GM23338 (cell line): ENCODE results near the gene GIMAP5. TPM values are rescaled to one million over a fixed set of nuclear protein-coding genes. Genes with fewer than 3 reads are reported as not detected.

Source experiments
- ATAC-seq: fragments of 200-7000 bp; cut with Tn5 transposase; 3 replicates; pipeline ENCODE4 v1.9.1; 2020
- DNase-seq: peaks from one replicate; pipeline ENCODE4 v3.0.0-alpha.2; 2015; ENCODE audit warnings: low spot score
- H2AFZ ChIP-seq: fragments of 200-600 bp; sonication (generic); 2 replicates; pipeline ENCODE4 v1.8.0; 2016; ENCODE audit warnings: antibody characterized with exemption, mild to moderate bottlenecking, moderate library complexity
- H3F3A ChIP-seq: fragments of 200-600 bp; sonication (generic); replicated peaks from 2 replicates; pipeline ENCODE4 v1.8.0; 2017; ENCODE audit warnings: antibody characterized with exemption, mixed run types, low read depth
- H3K27ac ChIP-seq: fragments of 200-600 bp; sonication (generic); 2 replicates; pipeline ENCODE4 v1.6.1; 2016; ENCODE audit warnings: low read depth
- H3K27me3 ChIP-seq: fragments of 200-600 bp; sonication (generic); 2 replicates; pipeline ENCODE4 v1.8.0; 2016; ENCODE audit warnings: mild to moderate bottlenecking, mixed run types, moderate library complexity; ENCODE audit not compliant: insufficient read depth
- H3K36me3 ChIP-seq: fragments of 200-600 bp; sonication (generic); 2 replicates; pipeline ENCODE4 v1.8.0; 2016; ENCODE audit warnings: mild to moderate bottlenecking; ENCODE audit not compliant: insufficient read depth
- H3K4me1 ChIP-seq: fragments of 200-600 bp; sonication (generic); 2 replicates; pipeline ENCODE4 v1.8.0; 2016; ENCODE audit warnings: mild to moderate bottlenecking, moderate library complexity; ENCODE audit not compliant: insufficient read depth
- H3K4me2 ChIP-seq: fragments of 200-600 bp; sonication (generic); 2 replicates; pipeline ENCODE4 v1.7.1; 2017; ENCODE audit warnings: mixed run types
- H3K4me3 ChIP-seq: fragments of 200-600 bp; sonication (generic); 2 replicates; pipeline ENCODE4 v1.6.1; 2016; ENCODE audit warnings: mixed run types
- H3K79me2 ChIP-seq: fragments of 200-600 bp; sonication (generic); replicated peaks from 2 replicates; pipeline ENCODE4 v1.8.0; 2017; ENCODE audit warnings: mild to moderate bottlenecking; ENCODE audit not compliant: insufficient read depth
- H3K9me2 ChIP-seq: fragments of 200-600 bp; sonication (generic); 2 replicates; pipeline ENCODE4 v1.8.0; 2017; ENCODE audit not compliant: insufficient read depth
- H4K20me1 ChIP-seq: fragments of 200-600 bp; sonication (generic); replicated peaks from 2 replicates; pipeline ENCODE4 v1.8.0; 2017; ENCODE audit warnings: mild to moderate bottlenecking; ENCODE audit not compliant: insufficient read depth
- H3K27ac Mint-ChIP-seq: 2 replicates; pipeline ENCODE4 v1.8.0; 2020; ENCODE audit warnings: inconsistent platforms, mild to moderate bottlenecking, moderate library complexity, mixed read lengths
- H3K27me3 Mint-ChIP-seq: 3 replicates; pipeline ENCODE4 v1.8.0; 2022; ENCODE audit warnings: low read depth, mild to moderate bottlenecking, moderate library complexity, mixed read lengths, inconsistent platforms; ENCODE audit not compliant: insufficient read depth, poor library complexity
- H3K36me3 Mint-ChIP-seq: 3 replicates; pipeline ENCODE4 v1.8.0; 2021; ENCODE audit warnings: low read depth, mild to moderate bottlenecking, inconsistent platforms, moderate library complexity, mixed read lengths
- H3K4me1 Mint-ChIP-seq: 3 replicates; pipeline ENCODE4 v1.8.0; 2020; ENCODE audit warnings: mild to moderate bottlenecking, inconsistent platforms, mixed read lengths
- H3K4me3 Mint-ChIP-seq: 3 replicates; pipeline ENCODE4 v1.8.0; 2021; ENCODE audit warnings: moderate library complexity, mild to moderate bottlenecking, inconsistent platforms, mixed read lengths
- H3K9me3 Mint-ChIP-seq: 3 replicates; pipeline ENCODE4 v1.8.0; 2020; ENCODE audit warnings: moderate library complexity, mild to moderate bottlenecking, inconsistent platforms, mixed read lengths
- CREB1 ChIP-seq: fragments of 250-450 bp; sonication (Bioruptor Pico); IDR thresholded peaks from 2 replicates; pipeline ENCODE4 v1.5.0; 2020; ENCODE audit warnings: low read depth, mild to moderate bottlenecking, moderate library complexity
- EZH2phosphoT487 ChIP-seq: fragments of 200-600 bp; sonication (generic); IDR thresholded peaks from one replicate; pipeline ENCODE4 v1.8.1; 2018; ENCODE audit warnings: antibody characterized with exemption; ENCODE audit not compliant: unreplicated experiment
- NANOG ChIP-seq: IDR thresholded peaks from 2 replicates; pipeline ENCODE4 v1.6.1; 2016; ENCODE audit warnings: antibody characterized with exemption, borderline replicate concordance
- POLR2AphosphoS5 ChIP-seq: IDR thresholded peaks from 2 replicates; pipeline ENCODE4 v1.6.1; 2016; ENCODE audit warnings: antibody characterized with exemption, low read depth
- STAT1 ChIP-seq: IDR thresholded peaks from one replicate; pipeline ENCODE4 v1.6.1; 2016; ENCODE audit warnings: antibody characterized with exemption; ENCODE audit not compliant: unreplicated experiment
- ZNF114 ChIP-seq: fragments of 250-450 bp; sonication (Bioruptor Pico); IDR thresholded peaks from 2 replicates; pipeline ENCODE4 v1.5.0; 2020; ENCODE audit warnings: mild to moderate bottlenecking, moderate library complexity
- ZNF331 ChIP-seq: fragments of 250-450 bp; sonication (Bioruptor Pico); IDR thresholded peaks from 2 replicates; pipeline ENCODE4 v1.5.0; 2020; ENCODE audit warnings: low read depth, mild to moderate bottlenecking, moderate library complexity
- polyA plus RNA-seq: library from polyadenylated mRNA; unstranded; fragments of >200 nt; fragmentation: Nextera tagmentation; extraction: Ambion mirVana; gene quantifications from 2 replicates; pipeline ENCODE4 v1.2.1, GENCODE V29; 2016
- total RNA-seq: library from RNA; depleted of rRNA; stranded (reverse); fragments of >200 nt; shearing (Covaris generic); gene quantifications from 2 replicates; pipeline ENCODE4 v1.2.3, GENCODE V29; 2014
- TF ChIP-seq, protein P1 (sequence below): IDR thresholded peaks from 2 replicates; pipeline ENCODE4 v1.6.1; 2016; ENCODE audit warnings: antibody characterized with exemption
- TF ChIP-seq, protein P2 (sequence below): fragments of 250-450 bp; sonication (Bioruptor Pico); IDR thresholded peaks from 2 replicates; pipeline ENCODE4 v1.5.0; 2020; ENCODE audit warnings: mild to moderate bottlenecking, moderate library complexity
- TF ChIP-seq, protein P3 (sequence below): IDR thresholded peaks from one replicate; pipeline ENCODE4 v1.6.1; 2018; ENCODE audit warnings: antibody characterized with exemption; ENCODE audit not compliant: unreplicated experiment
- TF ChIP-seq, protein P4 (sequence below), 2 experiments: fragments of 200-600 bp in 1 of 2; sonication (generic) in 1 of 2; conservative IDR thresholded peaks; 2 replicates each; pipeline versions ENCODE4 v1.5.1 to v1.6.1; 2016 to 2017; ENCODE audit warnings: antibody characterized with exemption in 2 of 2, low read depth in 2 of 2, mild to moderate bottlenecking in 2 of 2, moderate library complexity in 1 of 2

GIMAP5 gene
- total and polyA plus RNA-seq, 2 experiments from 2014 or later = not detected

DNA sequence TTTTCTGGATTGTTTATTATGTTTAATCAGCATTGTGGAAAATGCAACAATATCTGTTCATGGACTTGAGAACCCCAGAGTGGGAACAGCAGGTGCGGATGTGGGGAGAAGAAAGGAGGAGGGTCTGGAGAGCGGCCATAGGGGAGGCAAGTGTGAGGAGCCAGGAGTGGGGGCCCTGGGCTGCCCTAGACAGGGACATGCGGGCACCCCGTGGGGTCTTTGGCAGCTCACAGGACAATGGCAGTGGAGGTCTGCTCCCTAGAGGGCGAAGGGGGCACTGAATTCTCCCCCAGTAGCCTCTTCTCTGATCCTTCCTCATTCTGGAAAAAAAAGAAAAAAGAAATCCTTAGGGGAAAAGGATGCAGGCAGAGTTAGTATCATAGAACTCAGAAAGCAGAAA lies 54.1 kb downstream of the GIMAP5 start (continued):
- TF ChIP-seq, protein P1, sequence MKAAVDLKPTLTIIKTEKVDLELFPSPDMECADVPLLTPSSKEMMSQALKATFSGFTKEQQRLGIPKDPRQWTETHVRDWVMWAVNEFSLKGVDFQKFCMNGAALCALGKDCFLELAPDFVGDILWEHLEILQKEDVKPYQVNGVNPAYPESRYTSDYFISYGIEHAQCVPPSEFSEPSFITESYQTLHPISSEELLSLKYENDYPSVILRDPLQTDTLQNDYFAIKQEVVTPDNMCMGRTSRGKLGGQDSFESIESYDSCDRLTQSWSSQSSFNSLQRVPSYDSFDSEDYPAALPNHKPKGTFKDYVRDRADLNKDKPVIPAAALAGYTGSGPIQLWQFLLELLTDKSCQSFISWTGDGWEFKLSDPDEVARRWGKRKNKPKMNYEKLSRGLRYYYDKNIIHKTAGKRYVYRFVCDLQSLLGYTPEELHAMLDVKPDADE = no peak
- no peak for TF ChIP-seq ZNF331 (CRISPR knock-in tag)
- TF ChIP-seq NANOG = no peak

DNA sequence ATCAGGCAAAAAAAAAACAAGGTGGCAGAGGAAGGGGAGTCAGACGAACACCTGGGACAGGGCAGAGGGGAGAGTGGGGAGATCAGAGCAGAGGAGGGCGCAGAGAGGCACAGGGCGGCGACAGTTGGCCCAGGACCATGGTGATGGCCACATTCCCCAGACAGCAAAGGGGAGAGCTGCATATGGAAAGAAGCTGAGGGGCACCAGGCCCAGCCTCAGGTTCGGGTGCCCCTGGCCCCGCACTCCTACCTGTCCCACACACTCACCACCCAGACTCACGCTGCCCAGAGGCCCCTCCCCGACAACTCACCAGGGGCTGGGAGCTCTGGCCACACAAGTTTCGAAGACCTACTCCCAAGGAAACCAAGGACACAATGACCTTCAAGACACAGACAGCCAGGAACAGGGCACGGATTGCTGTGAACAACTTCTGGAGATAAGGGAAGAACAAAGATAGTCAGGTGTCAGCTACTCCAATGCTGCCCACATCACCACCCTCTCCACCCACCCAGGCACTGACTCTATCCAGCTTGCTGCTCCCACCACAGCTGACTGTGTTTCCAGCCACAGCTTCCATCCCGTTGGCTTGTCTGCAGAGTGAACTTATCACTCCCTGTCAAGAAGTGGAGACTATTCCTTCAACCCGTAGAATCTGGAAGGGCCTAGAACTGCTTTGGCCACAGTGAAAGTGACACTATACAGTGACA lies 54.7 kb downstream of the GIMAP5 start:
- H3K9me3 Mint-ChIP-seq = no peaks in the 10 kb centered on the region; the same call in 2 of the 3 replicates
- no peaks in the 10 kb centered on the region for H3F3A ChIP-seq
- no peak overlapping the region for H3K4me3 Mint-ChIP-seq
- H3K79me2 ChIP-seq = no peaks in the 10 kb centered on the region
- no peaks in the 10 kb centered on the region for H4K20me1 ChIP-seq
- no peak overlapping the region for H3K27ac ChIP-seq
- ATAC-seq (no peak), DNase-seq (no peak)
- H2AFZ ChIP-seq = no peak overlapping the region
- H3K27me3 Mint-ChIP-seq = peaks cover 2% of the 10 kb centered on the region
- no peak overlapping the region for H3K4me3 ChIP-seq
- H3K9me2 ChIP-seq = no peaks in the 10 kb centered on the region
- H3K27ac Mint-ChIP-seq = no peak overlapping the region
- H3K27me3 ChIP-seq = peaks cover 12% of the 10 kb centered on the region; the same call in 1 of the 2 replicates
- H3K4me1 ChIP-seq = no peaks in the 10 kb centered on the region
- peaks cover 5% of the 10 kb centered on the region for H3K4me1 Mint-ChIP-seq
- H3K4me2 ChIP-seq = no peak overlapping the region
- no peaks in the 10 kb centered on the region for H3K36me3 ChIP-seq
- H3K36me3 Mint-ChIP-seq = no peaks in the 10 kb centered on the region
- TF ChIP-seq EZH2phosphoT487 (no peak), ZNF114 (CRISPR knock-in tag) (no peak), ZNF331 (CRISPR knock-in tag) (no peak), STAT1 (no peak), NANOG (no peak), CREB1 (CRISPR knock-in tag) (no peak), POLR2AphosphoS5 (no peak)
- TF ChIP-seq, protein P2, sequence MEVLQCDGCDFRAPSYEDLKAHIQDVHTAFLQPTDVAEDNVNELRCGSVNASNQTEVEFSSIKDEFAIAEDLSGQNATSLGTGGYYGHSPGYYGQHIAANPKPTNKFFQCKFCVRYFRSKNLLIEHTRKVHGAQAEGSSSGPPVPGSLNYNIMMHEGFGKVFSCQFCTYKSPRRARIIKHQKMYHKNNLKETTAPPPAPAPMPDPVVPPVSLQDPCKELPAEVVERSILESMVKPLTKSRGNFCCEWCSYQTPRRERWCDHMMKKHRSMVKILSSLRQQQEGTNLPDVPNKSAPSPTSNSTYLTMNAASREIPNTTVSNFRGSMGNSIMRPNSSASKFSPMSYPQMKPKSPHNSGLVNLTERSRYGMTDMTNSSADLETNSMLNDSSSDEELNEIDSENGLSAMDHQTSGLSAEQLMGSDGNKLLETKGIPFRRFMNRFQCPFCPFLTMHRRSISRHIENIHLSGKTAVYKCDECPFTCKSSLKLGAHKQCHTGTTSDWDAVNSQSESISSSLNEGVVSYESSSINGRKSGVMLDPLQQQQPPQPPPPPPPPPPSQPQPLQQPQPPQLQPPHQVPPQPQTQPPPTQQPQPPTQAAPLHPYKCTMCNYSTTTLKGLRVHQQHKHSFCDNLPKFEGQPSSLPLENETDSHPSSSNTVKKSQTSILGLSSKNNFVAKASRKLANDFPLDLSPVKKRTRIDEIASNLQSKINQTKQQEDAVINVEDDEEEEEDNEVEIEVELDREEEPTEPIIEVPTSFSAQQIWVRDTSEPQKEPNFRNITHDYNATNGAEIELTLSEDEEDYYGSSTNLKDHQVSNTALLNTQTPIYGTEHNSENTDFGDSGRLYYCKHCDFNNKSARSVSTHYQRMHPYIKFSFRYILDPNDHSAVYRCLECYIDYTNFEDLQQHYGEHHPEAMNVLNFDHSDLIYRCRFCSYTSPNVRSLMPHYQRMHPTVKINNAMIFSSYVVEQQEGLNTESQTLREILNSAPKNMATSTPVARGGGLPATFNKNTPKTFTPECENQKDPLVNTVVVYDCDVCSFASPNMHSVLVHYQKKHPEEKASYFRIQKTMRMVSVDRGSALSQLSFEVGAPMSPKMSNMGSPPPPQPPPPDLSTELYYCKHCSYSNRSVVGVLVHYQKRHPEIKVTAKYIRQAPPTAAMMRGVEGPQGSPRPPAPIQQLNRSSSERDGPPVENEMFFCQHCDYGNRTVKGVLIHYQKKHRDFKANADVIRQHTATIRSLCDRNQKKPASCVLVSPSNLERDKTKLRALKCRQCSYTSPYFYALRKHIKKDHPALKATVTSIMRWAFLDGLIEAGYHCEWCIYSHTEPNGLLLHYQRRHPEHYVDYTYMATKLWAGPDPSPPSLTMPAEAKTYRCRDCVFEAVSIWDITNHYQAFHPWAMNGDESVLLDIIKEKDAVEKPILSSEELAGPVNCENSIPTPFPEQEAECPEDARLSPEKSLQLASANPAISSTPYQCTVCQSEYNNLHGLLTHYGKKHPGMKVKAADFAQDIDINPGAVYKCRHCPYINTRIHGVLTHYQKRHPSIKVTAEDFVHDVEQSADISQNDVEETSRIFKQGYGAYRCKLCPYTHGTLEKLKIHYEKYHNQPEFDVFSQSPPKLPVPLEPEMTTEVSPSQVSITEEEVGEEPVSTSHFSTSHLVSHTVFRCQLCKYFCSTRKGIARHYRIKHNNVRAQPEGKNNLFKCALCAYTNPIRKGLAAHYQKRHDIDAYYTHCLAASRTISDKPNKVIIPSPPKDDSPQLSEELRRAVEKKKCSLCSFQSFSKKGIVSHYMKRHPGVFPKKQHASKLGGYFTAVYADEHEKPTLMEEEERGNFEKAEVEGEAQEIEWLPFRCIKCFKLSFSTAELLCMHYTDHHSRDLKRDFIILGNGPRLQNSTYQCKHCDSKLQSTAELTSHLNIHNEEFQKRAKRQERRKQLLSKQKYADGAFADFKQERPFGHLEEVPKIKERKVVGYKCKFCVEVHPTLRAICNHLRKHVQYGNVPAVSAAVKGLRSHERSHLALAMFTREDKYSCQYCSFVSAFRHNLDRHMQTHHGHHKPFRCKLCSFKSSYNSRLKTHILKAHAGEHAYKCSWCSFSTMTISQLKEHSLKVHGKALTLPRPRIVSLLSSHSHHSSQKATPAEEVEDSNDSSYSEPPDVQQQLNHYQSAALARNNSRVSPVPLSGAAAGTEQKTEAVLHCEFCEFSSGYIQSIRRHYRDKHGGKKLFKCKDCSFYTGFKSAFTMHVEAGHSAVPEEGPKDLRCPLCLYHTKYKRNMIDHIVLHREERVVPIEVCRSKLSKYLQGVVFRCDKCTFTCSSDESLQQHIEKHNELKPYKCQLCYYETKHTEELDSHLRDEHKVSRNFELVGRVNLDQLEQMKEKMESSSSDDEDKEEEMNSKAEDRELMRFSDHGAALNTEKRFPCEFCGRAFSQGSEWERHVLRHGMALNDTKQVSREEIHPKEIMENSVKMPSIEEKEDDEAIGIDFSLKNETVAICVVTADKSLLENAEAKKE (CRISPR knock-in tag) = no peak
- TF ChIP-seq, protein P3, sequence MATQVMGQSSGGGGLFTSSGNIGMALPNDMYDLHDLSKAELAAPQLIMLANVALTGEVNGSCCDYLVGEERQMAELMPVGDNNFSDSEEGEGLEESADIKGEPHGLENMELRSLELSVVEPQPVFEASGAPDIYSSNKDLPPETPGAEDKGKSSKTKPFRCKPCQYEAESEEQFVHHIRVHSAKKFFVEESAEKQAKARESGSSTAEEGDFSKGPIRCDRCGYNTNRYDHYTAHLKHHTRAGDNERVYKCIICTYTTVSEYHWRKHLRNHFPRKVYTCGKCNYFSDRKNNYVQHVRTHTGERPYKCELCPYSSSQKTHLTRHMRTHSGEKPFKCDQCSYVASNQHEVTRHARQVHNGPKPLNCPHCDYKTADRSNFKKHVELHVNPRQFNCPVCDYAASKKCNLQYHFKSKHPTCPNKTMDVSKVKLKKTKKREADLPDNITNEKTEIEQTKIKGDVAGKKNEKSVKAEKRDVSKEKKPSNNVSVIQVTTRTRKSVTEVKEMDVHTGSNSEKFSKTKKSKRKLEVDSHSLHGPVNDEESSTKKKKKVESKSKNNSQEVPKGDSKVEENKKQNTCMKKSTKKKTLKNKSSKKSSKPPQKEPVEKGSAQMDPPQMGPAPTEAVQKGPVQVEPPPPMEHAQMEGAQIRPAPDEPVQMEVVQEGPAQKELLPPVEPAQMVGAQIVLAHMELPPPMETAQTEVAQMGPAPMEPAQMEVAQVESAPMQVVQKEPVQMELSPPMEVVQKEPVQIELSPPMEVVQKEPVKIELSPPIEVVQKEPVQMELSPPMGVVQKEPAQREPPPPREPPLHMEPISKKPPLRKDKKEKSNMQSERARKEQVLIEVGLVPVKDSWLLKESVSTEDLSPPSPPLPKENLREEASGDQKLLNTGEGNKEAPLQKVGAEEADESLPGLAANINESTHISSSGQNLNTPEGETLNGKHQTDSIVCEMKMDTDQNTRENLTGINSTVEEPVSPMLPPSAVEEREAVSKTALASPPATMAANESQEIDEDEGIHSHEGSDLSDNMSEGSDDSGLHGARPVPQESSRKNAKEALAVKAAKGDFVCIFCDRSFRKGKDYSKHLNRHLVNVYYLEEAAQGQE = no peak
- TF ChIP-seq, protein P4, sequence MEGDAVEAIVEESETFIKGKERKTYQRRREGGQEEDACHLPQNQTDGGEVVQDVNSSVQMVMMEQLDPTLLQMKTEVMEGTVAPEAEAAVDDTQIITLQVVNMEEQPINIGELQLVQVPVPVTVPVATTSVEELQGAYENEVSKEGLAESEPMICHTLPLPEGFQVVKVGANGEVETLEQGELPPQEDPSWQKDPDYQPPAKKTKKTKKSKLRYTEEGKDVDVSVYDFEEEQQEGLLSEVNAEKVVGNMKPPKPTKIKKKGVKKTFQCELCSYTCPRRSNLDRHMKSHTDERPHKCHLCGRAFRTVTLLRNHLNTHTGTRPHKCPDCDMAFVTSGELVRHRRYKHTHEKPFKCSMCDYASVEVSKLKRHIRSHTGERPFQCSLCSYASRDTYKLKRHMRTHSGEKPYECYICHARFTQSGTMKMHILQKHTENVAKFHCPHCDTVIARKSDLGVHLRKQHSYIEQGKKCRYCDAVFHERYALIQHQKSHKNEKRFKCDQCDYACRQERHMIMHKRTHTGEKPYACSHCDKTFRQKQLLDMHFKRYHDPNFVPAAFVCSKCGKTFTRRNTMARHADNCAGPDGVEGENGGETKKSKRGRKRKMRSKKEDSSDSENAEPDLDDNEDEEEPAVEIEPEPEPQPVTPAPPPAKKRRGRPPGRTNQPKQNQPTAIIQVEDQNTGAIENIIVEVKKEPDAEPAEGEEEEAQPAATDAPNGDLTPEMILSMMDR (conservative IDR thresholded peaks at IDR 0.05; ENCODE audit: low read depth in 2 of 2) = no peak
